ENCODE data around the gene FAIM.

Gene FAIM

DNA sequence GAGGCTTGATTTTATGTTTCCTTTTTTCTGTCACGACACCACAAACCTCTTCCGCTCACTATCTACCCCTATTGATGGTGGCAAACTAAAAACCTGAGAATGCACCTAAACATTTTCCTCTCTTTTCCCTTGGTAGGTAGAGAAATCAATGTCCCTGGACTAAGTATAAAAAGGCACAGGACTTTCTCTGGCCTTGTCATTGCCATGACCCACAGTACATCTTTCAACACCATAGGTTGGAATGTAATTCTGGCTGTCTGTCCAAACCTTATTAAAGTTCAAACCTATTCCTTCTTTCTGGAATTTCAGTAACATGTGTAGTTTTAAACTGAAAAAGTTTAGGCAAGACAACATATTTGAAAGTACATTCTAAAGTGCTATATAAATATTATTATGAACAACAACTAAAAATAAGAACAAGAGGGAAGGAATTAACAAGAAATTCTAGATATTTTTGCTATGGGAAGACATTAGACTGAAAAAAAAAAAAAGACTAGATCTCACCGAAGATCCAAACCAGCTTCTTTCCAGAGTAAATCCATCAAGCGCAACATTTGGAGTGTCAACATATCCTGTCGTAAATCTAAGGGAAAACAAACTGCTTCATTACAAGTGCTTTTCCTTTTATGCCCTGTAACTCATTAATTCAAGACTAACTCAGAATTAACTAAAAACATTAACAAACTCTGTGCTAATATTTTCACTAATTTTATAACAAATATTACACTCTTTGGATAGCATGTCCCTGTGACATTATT, 73.1 kb downstream of the FAIM start:
- no peak for DNase-seq

DNA sequence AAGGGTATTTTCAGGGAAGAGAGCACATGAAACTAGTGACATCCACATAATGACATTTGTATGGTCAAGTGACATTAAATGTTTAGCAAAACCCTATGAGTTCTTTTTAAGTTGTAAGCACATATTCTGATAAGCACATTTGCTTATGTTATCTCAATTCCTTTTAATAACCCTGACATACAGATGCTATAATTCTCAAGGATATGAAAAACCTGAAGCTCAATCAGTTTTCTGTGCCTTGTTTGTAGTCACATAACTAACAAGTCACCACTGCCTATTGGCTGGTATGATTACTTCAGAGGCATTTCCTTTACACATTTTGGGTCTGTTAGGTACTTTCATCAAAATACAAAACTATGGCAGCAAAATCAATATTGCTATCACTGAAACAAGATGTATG, 74.1 kb downstream of the FAIM start:
- DNase-seq = no peak

Data from NCI-H187 treated with DMSO at 0.1 percent for 48 hours (cell line).